Natural killer cell (primary cell): ENCODE results near the gene KIF1A. TPM values are rescaled to one million over a fixed set of nuclear protein-coding genes. Genes with fewer than 3 reads are reported as not detected.

Source experiments
- ATAC-seq, 3 donors: fragments of 150-1000 bp in 2 of 3; fragments of 200-7000 bp in 1 of 3; cut with Tn5 transposase; 1 replicate in 1 of 3; 2 replicates in 2 of 3; pipeline ENCODE4 v1.10.0; 2021; ENCODE audit warnings: mild to moderate bottlenecking in 2 of 3, moderate library complexity in 2 of 3
- DNase-seq, 2 donors: peaks; one replicate each; pipeline versions ENCODE4 v3.0.0 to v3.0.0-alpha.2; 2013 to 2021; ENCODE audit warnings: mixed read lengths in 1 of 2
- H3K27ac ChIP-seq: one replicate; pipeline ENCODE4 v1.5.1; 2013; ENCODE audit warnings: mild to moderate bottlenecking, low read length
- H3K27me3 ChIP-seq: one replicate; pipeline ENCODE4 v1.6.1; 2013; ENCODE audit warnings: low read length; ENCODE audit not compliant: control insufficient read depth, insufficient read depth
- H3K36me3 ChIP-seq: one replicate; pipeline ENCODE4 v1.6.1; 2013; ENCODE audit warnings: low read length; ENCODE audit not compliant: control insufficient read depth, insufficient read depth
- H3K4me1 ChIP-seq: one replicate; pipeline ENCODE4 v1.6.1; 2013; ENCODE audit warnings: low read length; ENCODE audit not compliant: control insufficient read depth, insufficient read depth
- H3K4me3 ChIP-seq: one replicate; pipeline ENCODE4 v1.5.1; 2013; ENCODE audit warnings: low read length
- H3K9me3 ChIP-seq: one replicate; pipeline ENCODE4 v1.6.1; 2013; ENCODE audit warnings: low read length; ENCODE audit not compliant: control insufficient read depth, insufficient read depth
- H3K27ac Mint-ChIP-seq, 2 donors: one replicate each; pipeline ENCODE4 v1.8.0; 2022; ENCODE audit warnings: mild to moderate bottlenecking in 2 of 2, mixed read lengths in 2 of 2, moderate library complexity in 1 of 2
- H3K27me3 Mint-ChIP-seq, 2 donors: one replicate each; pipeline ENCODE4 v1.8.0; 2022; ENCODE audit warnings: low read depth in 2 of 2, mixed read lengths in 2 of 2
- H3K36me3 Mint-ChIP-seq: one replicate; pipeline ENCODE4 v1.8.0; 2022; ENCODE audit warnings: mixed read lengths
- H3K4me1 Mint-ChIP-seq, 2 donors: one replicate each; pipeline ENCODE4 v1.8.0; 2022; ENCODE audit warnings: mixed read lengths in 2 of 2
- H3K4me3 Mint-ChIP-seq: one replicate; pipeline ENCODE4 v1.8.0; 2022; ENCODE audit warnings: mild to moderate bottlenecking, moderate library complexity, mixed read lengths
- H3K9me3 Mint-ChIP-seq, 2 donors: one replicate each; pipeline ENCODE4 v1.8.0; 2022; ENCODE audit warnings: mixed read lengths in 2 of 2
- CTCF ChIP-seq: fragments of 200-600 bp; IDR thresholded peaks from one replicate; pipeline ENCODE4 v1.8.0; 2022; ENCODE audit warnings: antibody characterized with exemption
- WGBS: methylation state at CpG from one replicate; pipeline ENCODE4 v1.1.7; 2013; ENCODE audit warnings: missing lambda C conversion rate; ENCODE audit not compliant: insufficient coverage; 5-methylcytosine and 5-hydroxymethylcytosine counted together
- intact Hi-C: fragments of 100-400 bp; cut with micrococcal nuclease; formaldehyde crosslinking; loops from one replicate; pipeline ENCODE4 v1.14.2; 2022
- total RNA-seq, 4 donors: library from RNA; stranded (reverse); fragments of 120-200 nt in 1 of 4; gene quantifications; one replicate each; pipeline versions ENCODE4 v1.2.3 to v1.2.4, GENCODE V29; 2013 to 2022

KIF1A gene
- total RNA-seq, 3 donors from 2014 or later (not counting 1 experiment from before 2014, with no cell fraction given) = 0.09 TPM; not detected in 2

GRCh38 chr2:240760576-240761246, 59.3 kb downstream of the KIF1A start:
- ATAC-seq = no peak
- no peaks in the 10 kb centered on the region for H3K36me3 Mint-ChIP-seq
- H3K4me1 Mint-ChIP-seq = no peaks in the 10 kb centered on the region
- no peak overlapping the region for H3K4me3 Mint-ChIP-seq
- no peaks in the 10 kb centered on the region for H3K36me3 ChIP-seq
- no peak overlapping the region for H3K4me3 ChIP-seq
- H3K9me3 ChIP-seq = no peaks in the 10 kb centered on the region
- WGBS = 73% methylated on average over 22 of the region's 22 CpGs
- H3K4me1 ChIP-seq = no peaks in the 10 kb centered on the region
- no peaks in the 10 kb centered on the region for H3K9me3 Mint-ChIP-seq
- H3K27ac Mint-ChIP-seq = no peak overlapping the region
- intact Hi-C loops = no loop called here
- no peaks in the 10 kb centered on the region for H3K27me3 Mint-ChIP-seq
- no peak for DNase-seq
- H3K27me3 ChIP-seq = no peaks in the 10 kb centered on the region
- no peak overlapping the region for H3K27ac ChIP-seq
- TF ChIP-seq CTCF = no peak

GRCh38 chr2:240760121-240760520, 59.9 kb downstream of the KIF1A start:
- intact Hi-C loops = no loop called here
- Histone ChIP-seq H3K36me3 (no peaks in the 10 kb centered on the region), H3K9me3 (no peaks in the 10 kb centered on the region), H3K4me3 (no peak overlapping the region), H3K27ac (no peak overlapping the region), H3K27me3 (no peaks in the 10 kb centered on the region), H3K4me1 (no peaks in the 10 kb centered on the region)
- 82% methylated on average over 5 of the region's 7 CpGs for WGBS
- no peak overlapping the region for H3K4me3 Mint-ChIP-seq
- no peaks in the 10 kb centered on the region for H3K9me3 Mint-ChIP-seq
- H3K27ac Mint-ChIP-seq = no peak overlapping the region
- ATAC-seq (no peak), DNase-seq (no peak)
- H3K4me1 Mint-ChIP-seq = peaks cover 1% of the 10 kb centered on the region in 2 donors
- H3K36me3 Mint-ChIP-seq = no peaks in the 10 kb centered on the region
- no peak for TF ChIP-seq CTCF
- no peaks in the 10 kb centered on the region for H3K27me3 Mint-ChIP-seq

- Histone ChIP-seq H3K9me3 (no peaks in the 10 kb centered on the region), H3K27ac (no peak overlapping the region), H3K36me3 (no peaks in the 10 kb centered on the region), H3K27me3 (no peaks in the 10 kb centered on the region), H3K4me3 (no peak overlapping the region), H3K4me1 (no peaks in the 10 kb centered on the region)
- Mint-ChIP-seq H3K4me3 (no peak overlapping the region), H3K9me3 (no peaks in the 10 kb centered on the region), H3K36me3 (no peaks in the 10 kb centered on the region), H3K27ac (no peak overlapping the region), H3K4me1 (peaks cover 5% of the 10 kb centered on the region in 2 donors), H3K27me3 (no peaks in the 10 kb centered on the region)
- DNase-seq = no peak
- ATAC-seq = no peak
- intact Hi-C loops = no loop called here
- no peak for TF ChIP-seq CTCF
- WGBS = 79% methylated on average over 5 of the region's 5 CpGs
Measured at GRCh38 chr2:240759459-240759858, 60.6 kb downstream of the KIF1A start.

- DNase-seq = no peak
- H3K27ac Mint-ChIP-seq = no peak overlapping the region
- no peaks in the 10 kb centered on the region for H3K36me3 Mint-ChIP-seq
- WGBS = 84% methylated on average over 30 of the region's 31 CpGs
- intact Hi-C loops = no loop called here
- Histone ChIP-seq H3K9me3 (no peaks in the 10 kb centered on the region), H3K4me3 (no peak overlapping the region), H3K27me3 (no peaks in the 10 kb centered on the region), H3K4me1 (no peaks in the 10 kb centered on the region), H3K27ac (no peak overlapping the region), H3K36me3 (no peaks in the 10 kb centered on the region)
- no peak for TF ChIP-seq CTCF
- no peaks in the 10 kb centered on the region for H3K9me3 Mint-ChIP-seq
- peaks cover 5% of the 10 kb centered on the region in 2 donors for H3K4me1 Mint-ChIP-seq
- H3K27me3 Mint-ChIP-seq = no peaks in the 10 kb centered on the region
- no peak overlapping the region for H3K4me3 Mint-ChIP-seq
- no peak for ATAC-seq
Measured at GRCh38 chr2:240757086-240757614, 62.9 kb downstream of the KIF1A start.
